GM18507 (cell line): ENCODE measurements around the gene ALDH1L1.

ENCODE experiments used
- DNase-seq: peaks from one replicate; pipeline ENCODE4 v3.0.0; 2011; ENCODE audit warnings: low read depth; ENCODE audit not compliant: insufficient read length; ENCODE audit errors: extremely low spot score
- FAIRE-seq: peaks from 2 replicates; lab custom pipeline; 2011; peaks lifted over from hg19 to GRCh38; lab: Jason Lieb, UNC

ALDH1L1 gene

GRCh38 chr3:126180477-126181397, at the start of gene ALDH1L1:
Gene ALDH1L1 (minus strand): TSS chr3:126180586. CDS start chr3:126160979, 19,607 bp downstream.
- no peak for DNase-seq
- no peak for FAIRE-seq

GRCh38 chr3:126226374-126226773, 46.0 kb upstream of the ALDH1L1 start:
- FAIRE-seq (no peak), DNase-seq (no peak)

DNA sequence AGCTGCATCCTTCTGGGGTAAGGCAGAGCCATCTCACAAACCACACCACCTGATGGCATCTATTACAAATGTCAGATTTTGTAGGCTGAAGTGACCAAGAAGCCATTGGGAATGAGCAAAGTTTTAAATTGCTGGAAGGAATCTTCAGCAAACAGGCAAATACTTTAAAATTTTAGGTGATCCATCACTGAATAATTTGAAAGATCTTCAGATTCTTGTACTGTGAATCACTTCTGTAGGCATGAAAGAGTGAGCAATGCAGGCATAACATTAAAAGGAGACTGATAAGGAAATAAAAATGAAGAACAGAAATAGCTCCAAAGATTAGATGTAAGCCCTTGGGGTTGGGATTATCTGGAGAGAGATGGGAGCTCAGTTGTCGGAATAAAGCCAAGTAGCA, 36.0 kb upstream of the ALDH1L1 start:
- FAIRE-seq (no peak), DNase-seq (no peak)

- FAIRE-seq: no peak
- no peak for DNase-seq
These were observed 33.1 kb upstream of the ALDH1L1 start for GRCh38 chr3:126213379-126214028.

DNA sequence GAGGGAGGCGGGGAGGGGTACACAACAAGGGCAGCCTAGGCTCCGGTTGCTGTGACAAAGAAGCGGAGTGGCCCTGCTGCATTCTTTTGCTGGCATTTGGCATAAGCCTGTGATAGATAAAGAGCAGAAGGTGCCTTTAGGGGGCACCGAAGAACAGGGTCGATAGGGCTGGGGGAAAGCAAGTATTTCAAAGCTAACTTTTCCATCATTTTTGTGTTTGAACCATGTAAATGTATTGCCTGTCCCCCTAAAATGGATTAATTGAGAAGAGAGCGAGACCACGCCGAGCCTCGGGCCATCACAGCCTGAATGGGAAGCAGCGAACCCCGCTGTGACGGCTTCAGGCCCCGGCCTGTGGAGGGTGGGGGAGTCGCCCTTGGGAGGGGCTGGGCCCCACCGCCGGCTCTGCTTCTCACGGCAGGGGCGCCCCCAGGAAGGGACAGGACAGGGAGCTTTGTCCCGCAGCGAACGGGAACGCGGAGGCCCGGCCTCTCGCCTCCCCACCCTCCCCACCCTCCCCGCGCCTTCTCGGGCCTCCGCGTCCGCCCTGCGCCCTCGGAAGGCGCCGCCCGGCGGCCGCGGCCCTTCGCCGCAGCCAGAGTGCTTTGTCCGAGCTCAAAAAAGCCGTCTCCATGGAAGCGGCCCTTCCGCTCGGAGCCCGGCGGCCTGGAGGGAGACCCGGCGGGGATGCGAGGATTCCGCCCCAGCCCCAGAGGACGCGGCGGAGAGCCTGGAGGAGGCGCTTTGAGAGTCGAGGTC, 32.4 kb upstream of the ALDH1L1 start:
- FAIRE-seq (no peak), DNase-seq (no peak)

DNA sequence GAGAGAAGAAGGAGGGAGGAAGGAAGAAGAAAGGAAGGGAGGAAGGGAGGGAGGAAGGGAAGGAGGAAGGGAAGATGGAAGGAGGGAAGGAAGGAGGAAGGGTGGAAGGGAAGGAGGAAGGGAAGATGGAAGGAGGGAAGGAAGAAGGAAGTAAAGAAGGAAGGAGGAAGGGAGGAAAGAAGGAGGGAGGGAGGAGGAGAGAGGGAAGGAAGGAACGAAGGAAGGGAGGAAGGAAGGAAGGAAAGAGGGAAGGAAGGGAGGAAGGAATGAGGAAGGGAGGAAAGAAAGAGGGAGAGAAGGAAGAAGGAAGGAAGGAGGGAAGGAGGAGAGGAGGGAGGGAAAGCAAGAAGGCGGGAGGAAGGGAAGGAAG, 31.8 kb upstream of the ALDH1L1 start:
- FAIRE-seq (no peak), DNase-seq (no peak)

GRCh38 chr3:126211569-126211968, 31.2 kb upstream of the ALDH1L1 start:
- DNase-seq (no peak), FAIRE-seq (no peak)

DNA sequence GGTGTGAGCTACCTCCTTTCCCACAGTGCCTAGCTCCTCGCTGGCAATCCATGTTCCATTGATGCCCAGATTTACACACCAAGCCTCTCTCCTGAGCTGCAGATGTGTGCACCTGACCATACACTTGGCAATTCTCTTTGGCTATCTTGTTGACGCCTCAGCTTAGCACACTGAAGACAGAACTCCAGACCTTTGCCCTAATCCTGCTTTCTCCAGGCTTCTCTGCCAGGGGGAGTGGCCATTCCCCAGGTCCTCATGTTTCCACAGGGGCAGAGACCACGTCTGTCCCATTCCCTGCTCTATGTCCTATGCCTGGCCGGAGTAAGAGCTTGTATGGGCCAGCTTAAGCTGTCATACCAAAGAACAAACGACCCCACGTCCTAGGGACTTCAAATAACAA, 30.2 kb upstream of the ALDH1L1 start:
- FAIRE-seq (no peak), DNase-seq (no peak)

DNA sequence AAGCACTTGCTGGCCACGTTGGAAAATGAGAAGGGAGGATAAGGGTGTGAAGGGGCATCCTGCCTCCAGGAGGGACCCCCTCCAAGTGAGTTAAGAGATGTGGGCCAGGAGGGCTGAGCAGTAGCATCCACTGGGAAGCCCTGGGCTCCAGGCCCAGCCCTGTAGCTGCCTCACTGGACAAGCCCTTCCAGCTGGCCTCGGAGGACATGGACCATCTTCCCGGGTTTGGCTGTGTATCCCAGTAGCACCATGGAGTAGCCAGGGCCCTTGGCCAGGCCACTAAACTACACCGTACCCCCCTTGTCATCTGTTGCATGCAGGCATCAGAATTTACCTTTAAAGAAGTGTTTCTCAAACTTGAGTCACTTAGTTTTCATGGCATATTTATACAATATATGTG, 29.4 kb upstream of the ALDH1L1 start:
- no peak for FAIRE-seq

GRCh38 chr3:126208606-126209256, 28.3 kb upstream of the ALDH1L1 start:
- DNase-seq (no peak), FAIRE-seq (no peak)

More for the DNA sequence above, 29.4 kb upstream of the ALDH1L1 start:
- DNase-seq: no peak

DNA sequence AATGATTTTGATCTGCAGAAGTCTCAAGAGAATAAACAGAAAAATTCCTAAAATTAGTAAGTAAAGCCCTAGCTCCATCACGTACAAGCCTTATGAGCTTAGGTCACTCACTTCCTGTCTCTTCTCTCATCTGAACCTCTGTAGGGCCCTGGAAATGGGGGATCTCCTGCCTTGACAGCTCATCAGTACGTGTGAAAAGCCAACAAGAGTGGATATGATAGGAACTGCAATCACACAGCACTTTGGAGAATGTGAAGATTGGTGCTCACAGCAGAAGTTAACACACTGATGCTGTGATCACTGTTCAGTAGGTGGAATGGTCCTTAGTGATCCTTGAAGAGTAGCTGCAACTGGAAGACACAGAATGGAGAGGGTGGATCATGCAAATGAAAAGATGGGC, 27.8 kb upstream of the ALDH1L1 start:
- FAIRE-seq (no peak), DNase-seq (no peak)

- no peak for FAIRE-seq
- DNase-seq: no peak
These were observed 26.8 kb upstream of the ALDH1L1 start for GRCh38 chr3:126207166-126207565.

DNA sequence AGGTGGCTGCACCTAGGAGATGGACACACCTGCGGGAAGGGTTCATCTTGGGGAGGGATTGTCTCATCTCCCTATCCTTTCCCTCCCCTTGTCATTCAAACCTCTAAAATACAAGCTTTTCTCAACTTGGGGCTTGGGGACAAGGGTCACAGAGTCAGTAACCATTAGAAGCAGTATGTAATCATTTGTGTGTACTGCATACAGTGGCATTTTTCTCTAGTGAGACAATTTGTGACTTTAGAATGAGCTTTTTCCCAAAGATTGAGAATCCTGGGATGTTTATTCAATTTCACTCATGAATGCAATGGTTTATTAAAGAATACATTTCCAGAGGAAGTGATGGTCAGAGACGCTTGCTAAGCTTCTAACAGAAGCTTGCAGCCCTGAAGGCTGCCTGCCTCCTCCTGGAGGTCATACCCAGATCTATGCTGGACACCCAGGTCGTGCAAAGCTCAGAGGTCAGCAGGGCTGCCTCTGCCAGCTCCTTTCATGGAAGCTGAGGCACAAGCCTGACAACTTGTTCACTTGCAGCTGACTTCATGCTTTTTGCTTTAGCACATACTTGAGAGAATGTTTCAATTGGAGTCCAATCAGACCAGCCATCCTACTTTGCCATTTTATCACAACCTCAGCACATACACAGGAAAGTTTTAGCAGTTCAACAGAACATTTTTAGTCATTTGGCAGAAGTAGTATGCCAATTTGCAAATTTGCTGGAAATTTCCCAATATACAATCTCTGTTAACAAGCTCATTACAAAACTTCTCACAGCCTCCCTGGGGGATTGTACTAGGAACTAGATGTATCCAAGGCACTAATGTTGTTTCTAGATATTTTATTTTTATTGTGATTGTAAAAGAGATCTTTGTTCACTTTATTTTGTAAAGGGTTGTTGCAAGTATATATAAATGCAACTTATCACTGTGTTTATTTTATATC, 25.6 kb upstream of the ALDH1L1 start:
- DNase-seq: no peak
- FAIRE-seq: no peak

DNA sequence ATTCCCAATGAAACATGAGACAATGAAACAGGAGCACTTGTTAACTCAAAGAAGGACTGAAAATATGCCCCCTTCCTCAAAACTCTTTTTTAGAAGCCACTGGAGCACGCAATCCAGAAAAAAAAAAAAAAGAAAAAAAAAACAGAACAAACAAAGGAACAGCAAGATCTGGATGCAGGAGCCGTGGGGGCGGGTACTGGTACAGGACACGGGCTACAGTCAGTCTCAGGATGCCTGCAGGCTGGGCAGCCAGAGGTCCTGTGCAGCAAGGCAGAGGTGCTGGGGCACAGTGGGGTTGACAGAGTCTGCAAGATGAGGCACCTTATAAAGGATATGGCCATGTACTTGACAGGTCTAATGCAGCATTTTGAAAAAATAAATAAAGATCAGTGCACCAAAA, 22.3 kb upstream of the ALDH1L1 start:
- no peak for FAIRE-seq
- no peak for DNase-seq

DNA sequence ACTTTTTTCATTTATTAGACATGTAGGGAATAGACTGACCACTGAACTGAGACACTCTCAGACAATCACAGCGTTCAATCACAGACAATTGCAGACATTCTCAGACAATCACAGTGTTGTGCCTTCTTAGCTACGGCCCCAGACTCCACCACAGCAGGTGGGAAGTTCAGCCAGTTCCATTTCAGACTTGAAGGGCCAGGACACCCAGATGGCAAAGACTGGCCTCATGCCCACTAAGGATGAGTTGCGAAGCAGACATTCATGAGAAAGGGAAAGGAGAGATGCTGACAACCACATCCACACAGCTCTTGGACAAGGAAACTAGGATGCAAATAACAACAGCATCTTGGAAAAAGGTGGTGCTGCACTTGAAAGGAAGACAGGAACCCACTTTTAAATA, 21.9 kb upstream of the ALDH1L1 start:
- FAIRE-seq: no peak
- DNase-seq: no peak

- DNase-seq: no peak
- FAIRE-seq: no peak
These were observed 20.8 kb upstream of the ALDH1L1 start for GRCh38 chr3:126201168-126201567.

DNA sequence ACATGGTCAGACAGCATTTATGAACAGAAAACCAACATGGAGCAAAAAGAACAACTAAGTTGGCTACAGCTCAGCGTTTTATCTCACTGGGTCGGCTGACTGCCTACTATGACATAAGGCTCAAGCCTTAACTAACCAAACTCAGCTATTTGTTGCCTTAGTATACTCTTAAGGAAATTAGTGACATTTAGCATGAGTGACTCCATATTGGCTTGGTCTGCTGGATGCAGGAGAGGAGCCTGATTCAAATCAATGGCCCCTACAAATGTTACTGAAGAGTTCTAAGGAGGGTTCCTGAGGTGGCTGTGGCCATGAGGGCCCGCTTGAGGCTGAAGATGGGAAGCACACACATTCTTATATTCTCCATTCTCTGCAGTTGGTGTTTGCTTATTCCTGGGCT, 20.1 kb upstream of the ALDH1L1 start:
- FAIRE-seq: no peak
- DNase-seq: no peak

- DNase-seq: no peak
- no peak for FAIRE-seq
These were observed 18.9 kb upstream of the ALDH1L1 start for GRCh38 chr3:126199256-126199655.
